ENCODE data around the gene CFAP141.

CFAP141 gene

GRCh38 chr1:154192476-154192875, 13.7 kb downstream of the CFAP141 start:
- H3K4me3 Mint-ChIP-seq = no peak overlapping the region
- peaks cover 3% of the 10 kb centered on the region for H3K4me1 Mint-ChIP-seq (ENCODE audit: low read depth)
- H3K9me3 Mint-ChIP-seq = no peaks in the 10 kb centered on the region
- H3K36me3 Mint-ChIP-seq (ENCODE audit: low read depth) = no peaks in the 10 kb centered on the region
- DNase-seq (ENCODE audit: low spot score) = no peak
- H3K27me3 Mint-ChIP-seq (ENCODE audit: low read depth) = peaks cover 42% of the 10 kb centered on the region
- no peak overlapping the region for H3K27ac Mint-ChIP-seq

- Mint-ChIP-seq H3K4me1 (ENCODE audit: low read depth) (peaks cover 4% of the 10 kb centered on the region), H3K4me3 (no peak within 1 kb of the TSS), H3K27ac (no peak within 1 kb of the TSS), H3K36me3 (ENCODE audit: low read depth) (no peaks in the 10 kb centered on the region), H3K9me3 (no peaks in the 10 kb centered on the region), H3K27me3 (ENCODE audit: low read depth) (peaks cover 42% of the 10 kb centered on the region)
- no peak for DNase-seq (ENCODE audit: low spot score)
Measured at GRCh38 chr1:154191990-154192461, 14.1 kb downstream of the CFAP141 start, which contains the start of gene TPM3. TPM3 (minus strand) TSS chr1:154192100; CDS start chr1:154192018, 82 bp downstream.

DNA sequence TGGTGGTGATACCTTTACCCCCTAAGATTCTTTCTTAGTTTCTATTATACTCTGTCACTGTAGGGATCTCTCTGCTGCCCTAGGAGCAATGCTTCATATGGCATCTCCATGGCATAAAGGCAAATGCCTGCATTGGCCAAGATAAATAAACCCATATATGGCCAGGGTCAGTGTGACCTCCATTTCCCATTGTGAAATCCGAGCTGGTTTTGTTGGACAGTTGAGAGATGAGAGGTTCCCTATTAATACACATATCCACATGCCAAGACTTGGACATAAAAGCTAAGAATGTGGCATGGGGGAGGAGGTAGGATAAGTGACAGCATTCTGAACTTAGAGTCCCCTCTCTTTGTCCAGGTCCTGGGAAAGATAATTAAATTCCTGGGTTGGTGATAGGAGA, 15.6 kb downstream of the CFAP141 start:
- H3K27me3 Mint-ChIP-seq (ENCODE audit: low read depth) = peaks cover 42% of the 10 kb centered on the region
- H3K27ac Mint-ChIP-seq = no peak overlapping the region
- no peaks in the 10 kb centered on the region for H3K36me3 Mint-ChIP-seq (ENCODE audit: low read depth)
- H3K9me3 Mint-ChIP-seq = no peaks in the 10 kb centered on the region
- DNase-seq (ENCODE audit: low spot score) = no peak
- peaks cover 17% of the 10 kb centered on the region for H3K4me1 Mint-ChIP-seq (ENCODE audit: low read depth)
- H3K4me3 Mint-ChIP-seq = no peak overlapping the region

DNA sequence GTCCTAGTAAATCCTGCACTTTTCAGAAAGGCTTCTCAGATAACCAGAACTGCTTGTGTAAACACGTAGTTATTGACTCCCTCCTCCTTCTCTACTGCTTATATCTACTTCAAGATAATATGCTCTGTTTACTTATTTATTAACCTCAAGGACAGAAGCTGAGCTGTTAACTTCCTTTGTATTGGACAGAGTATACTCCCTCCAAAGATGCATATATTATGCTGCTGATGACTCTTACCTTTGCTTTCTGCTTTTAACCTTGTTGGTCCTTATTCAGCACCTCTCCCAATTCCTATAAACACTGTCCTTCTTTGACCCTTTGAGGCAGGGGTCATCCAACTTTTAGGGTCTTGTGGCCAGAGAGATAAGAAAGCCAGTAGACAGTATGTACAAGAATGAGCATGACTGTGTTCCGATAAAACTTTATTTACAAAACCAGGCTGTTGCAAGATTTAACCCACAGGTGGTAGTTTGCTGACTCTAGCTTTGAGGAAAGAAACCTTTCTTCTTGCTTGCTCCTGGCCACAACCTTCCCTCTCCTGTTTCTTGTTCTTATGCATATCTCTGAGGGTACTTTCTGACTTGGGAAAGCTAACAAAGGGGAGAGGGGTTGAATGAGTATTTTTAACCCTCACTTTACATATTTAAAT, 19.2 kb downstream of the CFAP141 start:
- Mint-ChIP-seq H3K4me1 (ENCODE audit: low read depth) (peaks cover 17% of the 10 kb centered on the region), H3K9me3 (no peaks in the 10 kb centered on the region), H3K27me3 (ENCODE audit: low read depth) (peaks cover 16% of the 10 kb centered on the region), H3K27ac (no peak overlapping the region), H3K36me3 (ENCODE audit: low read depth) (peaks cover 9% of the 10 kb centered on the region), H3K4me3 (no peak overlapping the region)
- no peak for DNase-seq (ENCODE audit: low spot score)

GRCh38 chr1:154186177-154186576, 20.0 kb downstream of the CFAP141 start:
- Mint-ChIP-seq H3K27ac (no peak overlapping the region), H3K4me1 (ENCODE audit: low read depth) (peaks cover 22% of the 10 kb centered on the region), H3K4me3 (no peak overlapping the region), H3K27me3 (ENCODE audit: low read depth) (peaks cover 8% of the 10 kb centered on the region), H3K36me3 (ENCODE audit: low read depth) (peaks cover 17% of the 10 kb centered on the region), H3K9me3 (no peaks in the 10 kb centered on the region)
- DNase-seq (ENCODE audit: low spot score) = peak; percentile 64

- H3K27me3 Mint-ChIP-seq (ENCODE audit: low read depth) = peaks cover 3% of the 10 kb centered on the region
- H3K36me3 Mint-ChIP-seq (ENCODE audit: low read depth) = peaks cover 43% of the 10 kb centered on the region
- peak overlapping the region; percentile 99 for H3K27ac Mint-ChIP-seq
- peak overlapping the region; percentile 100 for H3K4me3 Mint-ChIP-seq
- H3K4me1 Mint-ChIP-seq (ENCODE audit: low read depth) = peaks cover 46% of the 10 kb centered on the region
- no peaks in the 10 kb centered on the region for H3K9me3 Mint-ChIP-seq
- peak; percentile 95 for DNase-seq (ENCODE audit: low spot score)
Measured at GRCh38 chr1:154183046-154183915, 22.9 kb downstream of the CFAP141 start.

GRCh38 chr1:154182344-154183045, 23.6 kb downstream of the CFAP141 start:
- Mint-ChIP-seq H3K36me3 (ENCODE audit: low read depth) (peaks cover 48% of the 10 kb centered on the region), H3K4me1 (ENCODE audit: low read depth) (peaks cover 53% of the 10 kb centered on the region), H3K27ac (peak overlapping the region; percentile 99), H3K27me3 (ENCODE audit: low read depth) (no peaks in the 10 kb centered on the region), H3K9me3 (no peaks in the 10 kb centered on the region), H3K4me3 (peak overlapping the region; percentile 100)
- DNase-seq (ENCODE audit: low spot score) = peak; percentile 89

DNA sequence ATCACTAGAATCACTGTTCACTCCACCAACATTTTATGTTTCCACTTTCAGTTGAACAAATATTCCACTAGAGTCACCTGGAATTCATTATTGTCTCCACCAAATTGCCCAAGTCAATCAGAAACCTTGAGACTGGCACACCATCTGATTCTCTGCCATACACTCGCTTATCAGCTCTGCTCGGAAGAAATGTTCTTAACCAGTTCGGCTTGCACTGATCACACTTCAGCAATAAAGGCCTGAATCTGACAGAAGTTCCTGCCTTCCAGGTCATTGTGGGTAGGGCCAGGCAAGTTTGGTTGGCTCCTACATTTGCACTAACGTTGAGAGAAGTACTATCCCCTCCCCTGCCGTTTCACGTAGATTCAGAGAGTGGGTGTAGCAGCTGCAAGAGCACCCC, 24.2 kb downstream of the CFAP141 start:
- no peaks in the 10 kb centered on the region for H3K9me3 Mint-ChIP-seq
- no peaks in the 10 kb centered on the region for H3K27me3 Mint-ChIP-seq (ENCODE audit: low read depth)
- H3K4me3 Mint-ChIP-seq = peak overlapping the region; percentile 100
- H3K4me1 Mint-ChIP-seq (ENCODE audit: low read depth) = peaks cover 57% of the 10 kb centered on the region
- no peak for DNase-seq (ENCODE audit: low spot score)
- H3K36me3 Mint-ChIP-seq (ENCODE audit: low read depth) = peaks cover 54% of the 10 kb centered on the region
- H3K27ac Mint-ChIP-seq = peak overlapping the region; percentile 99

GRCh38 chr1:154179946-154180687, 26.0 kb downstream of the CFAP141 start:
- Mint-ChIP-seq H3K36me3 (ENCODE audit: low read depth) (peaks cover 67% of the 10 kb centered on the region), H3K27me3 (ENCODE audit: low read depth) (no peaks in the 10 kb centered on the region), H3K4me3 (peak overlapping the region; percentile 100), H3K9me3 (no peaks in the 10 kb centered on the region), H3K27ac (peak overlapping the region; percentile 89), H3K4me1 (ENCODE audit: low read depth) (peaks cover 53% of the 10 kb centered on the region)
- DNase-seq (ENCODE audit: low spot score) = no peak

DNA sequence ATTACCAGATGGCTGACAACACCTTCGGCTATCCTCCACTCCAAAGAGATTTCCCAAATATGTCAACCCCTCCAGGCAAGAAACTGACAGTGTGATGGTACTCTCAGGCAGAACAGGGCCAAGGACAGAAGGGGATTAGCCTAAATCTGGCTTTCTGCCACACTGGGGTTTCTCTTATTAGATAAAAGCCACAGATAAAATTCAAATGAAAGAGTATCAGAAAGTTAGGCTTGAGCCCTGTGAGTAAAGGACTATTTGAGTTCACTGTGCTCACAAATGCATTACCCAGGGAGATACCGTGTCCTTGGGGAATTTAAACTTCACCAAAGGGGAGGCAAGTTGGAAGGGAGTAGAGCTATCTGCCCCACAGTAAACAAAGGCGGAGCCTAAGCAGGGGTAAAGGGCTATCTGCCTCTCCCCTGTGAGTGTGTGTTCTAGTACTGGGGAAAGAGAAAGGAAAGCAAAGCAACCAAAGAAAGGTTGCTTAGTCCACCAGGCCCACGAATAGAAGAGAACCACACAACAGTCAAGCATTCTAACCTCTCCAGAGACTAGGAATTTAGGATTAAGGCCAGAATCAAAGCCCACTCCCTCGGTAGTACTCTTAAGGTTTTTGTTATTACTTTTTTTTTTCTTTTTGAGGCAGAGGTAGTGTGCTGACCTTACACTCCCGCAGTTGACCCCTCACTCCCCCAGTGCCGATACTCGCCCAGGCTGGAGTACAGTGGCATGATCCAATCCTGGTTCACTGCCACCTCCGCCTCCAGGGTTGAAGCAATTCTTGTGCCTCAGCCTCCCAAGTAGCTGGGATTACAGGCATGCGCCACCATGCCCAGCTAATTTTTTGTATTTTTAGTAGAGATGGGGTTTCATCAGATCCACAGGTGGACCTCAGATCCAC, 27.0 kb downstream of the CFAP141 start:
- no peak for DNase-seq (ENCODE audit: low spot score)
- Mint-ChIP-seq H3K9me3 (no peaks in the 10 kb centered on the region), H3K36me3 (ENCODE audit: low read depth) (peaks cover 74% of the 10 kb centered on the region), H3K4me1 (ENCODE audit: low read depth) (peaks cover 53% of the 10 kb centered on the region), H3K27ac (peak overlapping the region; percentile 53), H3K4me3 (peak overlapping the region; percentile 100), H3K27me3 (ENCODE audit: low read depth) (no peaks in the 10 kb centered on the region)

- DNase-seq (ENCODE audit: low spot score) = no peak
- H3K27ac Mint-ChIP-seq = peak overlapping the region; percentile 46
- peaks cover 51% of the 10 kb centered on the region for H3K4me1 Mint-ChIP-seq (ENCODE audit: low read depth)
- H3K4me3 Mint-ChIP-seq = peak overlapping the region; percentile 50
- H3K27me3 Mint-ChIP-seq (ENCODE audit: low read depth) = no peaks in the 10 kb centered on the region
- peaks cover 76% of the 10 kb centered on the region for H3K36me3 Mint-ChIP-seq (ENCODE audit: low read depth)
- H3K9me3 Mint-ChIP-seq = no peaks in the 10 kb centered on the region
Measured at GRCh38 chr1:154178013-154178412, 28.1 kb downstream of the CFAP141 start.

- DNase-seq (ENCODE audit: low spot score) = no peak
- Mint-ChIP-seq H3K9me3 (no peaks in the 10 kb centered on the region), H3K4me1 (ENCODE audit: low read depth) (peaks cover 54% of the 10 kb centered on the region), H3K4me3 (peak overlapping the region; percentile 30), H3K36me3 (ENCODE audit: low read depth) (peaks cover 77% of the 10 kb centered on the region), H3K27me3 (ENCODE audit: low read depth) (no peaks in the 10 kb centered on the region), H3K27ac (no peak overlapping the region)
Measured at GRCh38 chr1:154176337-154176736, 29.8 kb downstream of the CFAP141 start.

Data from T-helper 2 cell treated with Interferon-gamma antibody and Interleukin-4, amounts not matched to agents 5 μg/mL and 100 μg/mL, for 36 hours (primary cell).